ENCODE measurements around the gene ATP2C2.

ATP2C2 gene

DNA sequence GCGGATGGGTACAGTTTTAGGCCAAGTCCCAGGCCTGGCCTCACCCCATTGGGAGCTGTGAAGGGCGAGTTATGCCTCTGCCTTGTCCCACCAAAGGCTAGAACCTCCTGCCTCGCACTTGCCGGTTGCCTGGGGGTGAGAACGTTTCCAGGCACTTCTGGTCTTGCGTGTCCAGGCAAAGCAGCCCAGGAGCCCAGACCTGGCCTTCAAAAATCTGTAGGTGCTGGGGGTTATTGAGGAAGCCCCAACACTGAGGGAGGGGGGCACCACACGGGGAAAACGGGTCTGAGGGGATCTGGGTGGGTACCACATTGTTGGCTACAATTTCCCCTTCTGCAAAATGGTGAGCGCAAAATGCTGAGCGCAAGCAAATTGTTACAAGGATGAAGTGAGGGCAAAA lies 12.2 kb upstream of the ATP2C2 start:
- no peaks in the 10 kb centered on the region for H3K79me2 ChIP-seq (ENCODE audit: insufficient read depth, low read depth)
- H3K27ac ChIP-seq, result no peak overlapping the region
- no peak overlapping the region for H3K9ac ChIP-seq
- no peaks in the 10 kb centered on the region for H3K36me3 ChIP-seq (ENCODE audit: insufficient read depth)
- no peaks in the 10 kb centered on the region for H4K20me1 ChIP-seq (ENCODE audit: insufficient read depth)
- no peak overlapping the region for H3K4me3 ChIP-seq (IDR thresholded peaks at IDR 0.05; ENCODE audit: insufficient read depth, low read depth, low read length)
- TF ChIP-seq, protein P1, sequence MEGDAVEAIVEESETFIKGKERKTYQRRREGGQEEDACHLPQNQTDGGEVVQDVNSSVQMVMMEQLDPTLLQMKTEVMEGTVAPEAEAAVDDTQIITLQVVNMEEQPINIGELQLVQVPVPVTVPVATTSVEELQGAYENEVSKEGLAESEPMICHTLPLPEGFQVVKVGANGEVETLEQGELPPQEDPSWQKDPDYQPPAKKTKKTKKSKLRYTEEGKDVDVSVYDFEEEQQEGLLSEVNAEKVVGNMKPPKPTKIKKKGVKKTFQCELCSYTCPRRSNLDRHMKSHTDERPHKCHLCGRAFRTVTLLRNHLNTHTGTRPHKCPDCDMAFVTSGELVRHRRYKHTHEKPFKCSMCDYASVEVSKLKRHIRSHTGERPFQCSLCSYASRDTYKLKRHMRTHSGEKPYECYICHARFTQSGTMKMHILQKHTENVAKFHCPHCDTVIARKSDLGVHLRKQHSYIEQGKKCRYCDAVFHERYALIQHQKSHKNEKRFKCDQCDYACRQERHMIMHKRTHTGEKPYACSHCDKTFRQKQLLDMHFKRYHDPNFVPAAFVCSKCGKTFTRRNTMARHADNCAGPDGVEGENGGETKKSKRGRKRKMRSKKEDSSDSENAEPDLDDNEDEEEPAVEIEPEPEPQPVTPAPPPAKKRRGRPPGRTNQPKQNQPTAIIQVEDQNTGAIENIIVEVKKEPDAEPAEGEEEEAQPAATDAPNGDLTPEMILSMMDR (conservative IDR thresholded peaks at IDR 0.05; ENCODE audit: low read depth, low read length), result no peak
- peaks cover 43% of the 10 kb centered on the region; the same call in 1 of the 2 replicates for H3K27me3 ChIP-seq (ENCODE audit: insufficient read depth, low read depth)
- H3K4me2 ChIP-seq, result no peak overlapping the region
- no peaks in the 10 kb centered on the region for H3K4me1 ChIP-seq (ENCODE audit: low read depth, poor library complexity, severe bottlenecking)
- no peak overlapping the region for H2AFZ ChIP-seq (ENCODE audit: low read depth)

DNA sequence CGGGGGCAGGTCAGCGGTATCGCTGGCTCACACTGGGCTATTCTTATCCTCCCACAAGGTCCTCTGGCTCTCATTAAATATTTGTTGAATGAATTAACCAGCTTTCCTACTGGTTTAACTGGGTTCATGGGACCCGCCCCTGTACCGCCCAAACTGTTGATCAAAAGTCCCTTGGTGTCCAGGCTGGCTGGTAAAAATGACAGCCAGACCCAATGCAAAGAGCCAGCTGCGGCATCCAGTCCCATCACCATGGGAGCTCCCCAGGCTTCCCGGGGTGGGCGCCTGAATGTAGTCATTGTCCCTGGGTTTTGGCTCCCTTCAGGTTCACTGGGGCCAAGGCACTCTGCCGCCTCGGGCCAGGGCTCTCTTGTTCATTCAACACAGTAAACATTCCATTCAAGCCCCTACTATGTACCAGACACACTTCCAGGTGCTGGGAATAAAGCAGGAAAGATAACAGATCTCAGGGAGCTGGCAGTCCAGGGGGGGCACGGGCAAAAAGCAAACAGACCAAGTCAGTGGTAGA lies 11.7 kb upstream of the ATP2C2 start:
- Histone ChIP-seq H3K27me3 (ENCODE audit: insufficient read depth, low read depth) (peaks cover 40% of the 10 kb centered on the region; the same call in 1 of the 2 replicates), H3K27ac (no peak overlapping the region), H3K4me2 (no peak overlapping the region)

DNA sequence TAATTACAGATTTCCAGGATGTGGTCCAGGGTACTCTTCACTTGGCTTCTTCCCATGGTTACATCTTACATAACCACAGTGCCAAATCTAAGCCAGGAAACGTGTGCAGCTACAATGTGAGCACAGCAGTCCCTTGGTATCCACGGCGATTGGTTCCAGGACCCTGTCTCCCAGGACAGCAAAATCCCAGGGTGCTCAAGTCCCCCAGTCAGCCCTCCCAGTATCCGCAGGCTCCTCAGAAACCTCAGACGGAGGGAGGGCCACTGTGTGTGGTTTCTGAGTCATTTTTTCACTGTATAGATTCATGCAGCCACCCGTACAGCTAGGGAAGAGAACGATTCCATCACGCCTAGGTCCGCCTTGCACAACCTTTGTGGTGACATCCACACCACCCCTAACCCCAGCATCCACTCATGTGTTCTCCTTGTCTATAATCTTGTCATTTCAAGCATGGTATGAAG lies 11.1 kb upstream of the ATP2C2 start:
- peaks cover 39% of the 10 kb centered on the region; the same call in 1 of the 2 replicates for H3K27me3 ChIP-seq (ENCODE audit: insufficient read depth, low read depth)
- no peaks in the 10 kb centered on the region for H3K4me1 ChIP-seq (ENCODE audit: low read depth, poor library complexity, severe bottlenecking)
- no peaks in the 10 kb centered on the region for H4K20me1 ChIP-seq (ENCODE audit: insufficient read depth)
- TF ChIP-seq, protein P1 (conservative IDR thresholded peaks at IDR 0.05; ENCODE audit: low read depth, low read length), result no peak
- H3K4me3 ChIP-seq (IDR thresholded peaks at IDR 0.05; ENCODE audit: insufficient read depth, low read depth, low read length), result no peak overlapping the region
- no peak overlapping the region for H2AFZ ChIP-seq (ENCODE audit: low read depth)
- no peak overlapping the region for H3K9ac ChIP-seq
- no peaks in the 10 kb centered on the region for H3K79me2 ChIP-seq (ENCODE audit: insufficient read depth, low read depth)
- H3K36me3 ChIP-seq (ENCODE audit: insufficient read depth), result no peaks in the 10 kb centered on the region
- H3K4me2 ChIP-seq, result no peak overlapping the region
- H3K27ac ChIP-seq, result no peak overlapping the region

More for the DNA sequence above, 11.7 kb upstream of the ATP2C2 start:
- no peak overlapping the region for H2AFZ ChIP-seq (ENCODE audit: low read depth)
- H3K9ac ChIP-seq, result no peak overlapping the region
- no peaks in the 10 kb centered on the region for H4K20me1 ChIP-seq (ENCODE audit: insufficient read depth)
- no peaks in the 10 kb centered on the region for H3K36me3 ChIP-seq (ENCODE audit: insufficient read depth)
- no peaks in the 10 kb centered on the region for H3K4me1 ChIP-seq (ENCODE audit: low read depth, poor library complexity, severe bottlenecking)
- no peaks in the 10 kb centered on the region for H3K79me2 ChIP-seq (ENCODE audit: insufficient read depth, low read depth)
- no peak overlapping the region for H3K4me3 ChIP-seq (IDR thresholded peaks at IDR 0.05; ENCODE audit: insufficient read depth, low read depth, low read length)
- TF ChIP-seq, protein P1 (conservative IDR thresholded peaks at IDR 0.05; ENCODE audit: low read depth, low read length), result no peak

DNA sequence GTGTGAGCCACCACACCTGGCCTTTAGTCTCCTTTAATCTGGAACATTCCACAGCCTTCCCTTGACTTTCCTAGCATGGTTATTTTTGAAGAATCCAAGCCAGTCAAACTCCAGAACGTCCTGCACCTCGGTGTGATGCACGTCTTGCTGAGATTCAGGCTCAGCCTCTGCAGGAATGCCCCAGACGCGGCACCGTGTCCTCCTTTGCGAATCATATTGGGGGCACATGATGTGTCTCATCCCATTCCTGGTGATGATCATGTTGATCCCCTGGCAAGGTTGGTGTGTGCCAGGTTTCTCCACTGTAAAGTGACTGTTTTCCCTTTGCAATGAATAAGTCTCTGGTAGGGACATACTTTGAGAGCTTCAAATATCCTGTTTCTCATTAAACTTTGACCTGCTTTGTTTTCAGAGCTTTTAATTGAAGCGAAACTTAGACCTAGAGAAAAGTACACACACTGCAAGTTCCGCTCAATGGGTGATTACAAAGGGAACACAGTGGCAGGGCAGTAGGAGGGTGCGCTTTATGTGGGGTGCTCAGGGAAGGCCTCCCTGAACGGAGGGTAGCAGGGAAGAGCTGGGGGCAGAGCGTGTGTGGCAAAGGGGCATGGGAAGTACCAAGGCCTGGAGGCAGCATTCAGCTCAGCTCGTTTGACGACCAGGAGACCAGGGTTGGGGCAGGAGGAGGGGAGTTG lies 9.6 kb upstream of the ATP2C2 start:
- TF ChIP-seq, protein P1 (conservative IDR thresholded peaks at IDR 0.05; ENCODE audit: low read depth, low read length), result no peak
- H3K4me2 ChIP-seq, result no peak overlapping the region

More for the DNA sequence above, 9.6 kb upstream of the ATP2C2 start:
- Histone ChIP-seq H3K27ac (no peak overlapping the region), H3K9ac (no peak overlapping the region), H3K79me2 (ENCODE audit: insufficient read depth, low read depth) (no peaks in the 10 kb centered on the region), H3K36me3 (ENCODE audit: insufficient read depth) (no peaks in the 10 kb centered on the region), H3K27me3 (ENCODE audit: insufficient read depth, low read depth) (peaks cover 35% of the 10 kb centered on the region; the same call in 1 of the 2 replicates), H4K20me1 (ENCODE audit: insufficient read depth) (no peaks in the 10 kb centered on the region), H3K4me1 (ENCODE audit: low read depth, poor library complexity, severe bottlenecking) (no peaks in the 10 kb centered on the region), H2AFZ (ENCODE audit: low read depth) (no peak overlapping the region), H3K4me3 (IDR thresholded peaks at IDR 0.05; ENCODE audit: insufficient read depth, low read depth, low read length) (no peak overlapping the region)

Data from KMS-11 (cell line).